Endothelial cell (in vitro differentiated cells): ENCODE data around the gene SMIM23. TPM values are rescaled to one million over a fixed set of nuclear protein-coding genes. Genes with fewer than 3 reads are reported as not detected.

Experiments
- DNase-seq: peaks from one replicate; pipeline ENCODE4 v3.0.0; 2021; ENCODE audit warnings: low spot score
- H3K27ac Mint-ChIP-seq: one replicate; pipeline ENCODE4 v1.8.0; 2021; ENCODE audit warnings: mixed read lengths, inconsistent platforms; ENCODE audit not compliant: unreplicated experiment
- H3K27me3 Mint-ChIP-seq: one replicate; pipeline ENCODE4 v1.8.0; 2021; ENCODE audit warnings: mild to moderate bottlenecking, moderate library complexity, mixed read lengths, inconsistent platforms; ENCODE audit not compliant: unreplicated experiment
- H3K36me3 Mint-ChIP-seq: one replicate; pipeline ENCODE4 v1.8.0; 2021; ENCODE audit warnings: mild to moderate bottlenecking, low read depth, mixed read lengths, inconsistent platforms; ENCODE audit not compliant: unreplicated experiment
- H3K4me1 Mint-ChIP-seq: one replicate; pipeline ENCODE4 v1.8.0; 2021; ENCODE audit warnings: mild to moderate bottlenecking, mixed read lengths, inconsistent platforms; ENCODE audit not compliant: unreplicated experiment
- H3K4me3 Mint-ChIP-seq: one replicate; pipeline ENCODE4 v1.8.0; 2021; ENCODE audit warnings: mild to moderate bottlenecking, mixed read lengths, inconsistent platforms; ENCODE audit not compliant: unreplicated experiment
- H3K9me3 Mint-ChIP-seq: one replicate; pipeline ENCODE4 v1.8.0; 2021; ENCODE audit warnings: mixed read lengths, inconsistent platforms; ENCODE audit not compliant: unreplicated experiment
- CTCF ChIP-seq: fragments of 200-600 bp; sonication (generic); IDR thresholded peaks from one replicate; pipeline ENCODE4 v1.5.0; 2021; ENCODE audit warnings: antibody characterized with exemption; ENCODE audit not compliant: unreplicated experiment
- total RNA-seq: library from RNA; stranded (reverse); fragmentation: NEBNext Ultra II Directional; extraction: Animal tissue kit (Norgen Biotek cat#: 25700); gene quantifications from one replicate; pipeline ENCODE4 v1.2.1, GENCODE V29; 2021; ENCODE audit not compliant: unreplicated experiment

The SMIM23 gene
- total RNA-seq, 1 donor from 2014 or later: not detected

- TF ChIP-seq CTCF: no peak
- Mint-ChIP-seq H3K4me1 (no peaks in the 10 kb centered on the region), H3K9me3 (no peaks in the 10 kb centered on the region), H3K27ac (no peak overlapping the region), H3K27me3 (no peaks in the 10 kb centered on the region), H3K4me3 (no peak overlapping the region), H3K36me3 (no peaks in the 10 kb centered on the region)
- no peak for DNase-seq
These were observed 23.5 kb upstream of the SMIM23 start for GRCh38 chr5:171762021-171762608.

- no peaks in the 10 kb centered on the region for H3K9me3 Mint-ChIP-seq
- no peak for DNase-seq
- H3K4me3 Mint-ChIP-seq: no peak overlapping the region
- TF ChIP-seq CTCF: no peak
- no peak overlapping the region for H3K27ac Mint-ChIP-seq
- H3K36me3 Mint-ChIP-seq: no peaks in the 10 kb centered on the region
- no peaks in the 10 kb centered on the region for H3K4me1 Mint-ChIP-seq
- H3K27me3 Mint-ChIP-seq: no peaks in the 10 kb centered on the region
These were observed 22.7 kb upstream of the SMIM23 start for GRCh38 chr5:171762903-171763302.

- H3K9me3 Mint-ChIP-seq: no peaks in the 10 kb centered on the region
- peaks cover 3% of the 10 kb centered on the region for H3K4me1 Mint-ChIP-seq
These were observed 21.4 kb upstream of the SMIM23 start for GRCh38 chr5:171764265-171764664.

GRCh38 chr5:171766875-171767274, 18.7 kb upstream of the SMIM23 start:
- Mint-ChIP-seq H3K9me3 (no peaks in the 10 kb centered on the region), H3K27me3 (peaks cover 3% of the 10 kb centered on the region), H3K36me3 (no peaks in the 10 kb centered on the region), H3K4me1 (peaks cover 3% of the 10 kb centered on the region), H3K4me3 (no peak overlapping the region), H3K27ac (no peak overlapping the region)
- no peak for TF ChIP-seq CTCF
- no peak for DNase-seq

More at GRCh38 chr5:171764265-171764664, 21.4 kb upstream of the SMIM23 start:
- H3K27ac Mint-ChIP-seq: no peak overlapping the region
- no peak for TF ChIP-seq CTCF
- no peak for DNase-seq
- H3K27me3 Mint-ChIP-seq: no peaks in the 10 kb centered on the region
- no peak overlapping the region for H3K4me3 Mint-ChIP-seq
- no peaks in the 10 kb centered on the region for H3K36me3 Mint-ChIP-seq

GRCh38 chr5:171770153-171770552, 15.5 kb upstream of the SMIM23 start:
- Mint-ChIP-seq H3K27me3 (peaks cover 5% of the 10 kb centered on the region), H3K4me1 (peaks cover 3% of the 10 kb centered on the region), H3K9me3 (no peaks in the 10 kb centered on the region), H3K36me3 (no peaks in the 10 kb centered on the region), H3K4me3 (no peak overlapping the region), H3K27ac (no peak overlapping the region)
- DNase-seq: no peak
- no peak for TF ChIP-seq CTCF
